ENCODE results near the gene RABL2B. TPM values are rescaled to one million over a fixed set of nuclear protein-coding genes. Genes with fewer than 3 reads are reported as not detected.
A peak's percentile ranks its signal among the peaks of the same experiment; 100 is the strongest.

The RABL2B gene
- total RNA-seq, 4 donors from 2014 or later: 1.0 to 8.2 (median 1.7) TPM

DNA sequence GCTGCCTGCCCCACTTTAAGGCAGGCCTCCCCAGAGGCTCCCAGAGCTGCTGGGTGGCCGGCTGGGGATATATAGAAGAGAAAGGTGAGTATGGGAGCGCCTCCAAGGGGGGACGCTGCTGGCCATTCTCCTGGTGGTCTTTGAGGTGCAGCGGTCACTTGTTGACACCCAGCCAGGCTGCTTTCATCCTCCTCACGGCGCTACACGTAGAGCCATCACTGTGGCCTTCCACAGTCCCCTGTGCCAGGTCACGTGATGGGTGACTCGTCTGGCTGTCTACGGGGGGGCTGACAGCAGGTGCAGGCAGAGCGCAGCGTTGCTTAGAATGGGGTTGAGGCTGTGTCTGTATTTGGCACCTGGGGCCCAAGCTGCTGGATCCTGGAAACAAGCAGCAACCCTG is 43.5 kb downstream of the RABL2B start:
- no peaks in the 10 kb centered on the region for H3K27me3 ChIP-seq
- no peak for DNase-seq

DNA sequence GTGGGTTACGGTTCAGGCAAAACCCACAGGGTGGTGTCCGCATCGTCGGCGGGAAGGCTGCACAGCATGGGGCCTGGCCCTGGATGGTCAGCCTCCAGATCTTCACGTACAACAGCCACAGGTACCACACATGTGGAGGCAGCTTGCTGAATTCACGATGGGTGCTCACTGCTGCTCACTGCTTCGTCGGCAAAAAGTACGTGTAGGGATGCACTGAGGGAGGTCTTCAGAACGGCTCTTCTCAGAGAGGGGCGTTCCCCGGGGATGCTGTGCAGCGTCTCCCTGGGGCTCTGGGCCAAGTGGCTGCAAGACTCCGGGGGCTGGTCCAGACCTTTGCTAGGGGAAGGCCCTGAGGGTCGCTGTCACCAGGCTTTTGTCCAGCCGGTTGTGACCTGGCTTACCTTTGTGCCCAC is 44.2 kb downstream of the RABL2B start:
- peak in 1 of 2 donors; percentile 7 for DNase-seq
- Histone ChIP-seq H3K4me1 (peaks cover 0 to 3% of the 10 kb centered on the region in 2 donors), H3K4me3 (no peak overlapping the region), H3K27ac (no peak overlapping the region), H3K9me3 (no peaks in the 10 kb centered on the region), H3K36me3 (no peaks in the 10 kb centered on the region), H3K27me3 (no peaks in the 10 kb centered on the region)
- TF ChIP-seq, protein P1, sequence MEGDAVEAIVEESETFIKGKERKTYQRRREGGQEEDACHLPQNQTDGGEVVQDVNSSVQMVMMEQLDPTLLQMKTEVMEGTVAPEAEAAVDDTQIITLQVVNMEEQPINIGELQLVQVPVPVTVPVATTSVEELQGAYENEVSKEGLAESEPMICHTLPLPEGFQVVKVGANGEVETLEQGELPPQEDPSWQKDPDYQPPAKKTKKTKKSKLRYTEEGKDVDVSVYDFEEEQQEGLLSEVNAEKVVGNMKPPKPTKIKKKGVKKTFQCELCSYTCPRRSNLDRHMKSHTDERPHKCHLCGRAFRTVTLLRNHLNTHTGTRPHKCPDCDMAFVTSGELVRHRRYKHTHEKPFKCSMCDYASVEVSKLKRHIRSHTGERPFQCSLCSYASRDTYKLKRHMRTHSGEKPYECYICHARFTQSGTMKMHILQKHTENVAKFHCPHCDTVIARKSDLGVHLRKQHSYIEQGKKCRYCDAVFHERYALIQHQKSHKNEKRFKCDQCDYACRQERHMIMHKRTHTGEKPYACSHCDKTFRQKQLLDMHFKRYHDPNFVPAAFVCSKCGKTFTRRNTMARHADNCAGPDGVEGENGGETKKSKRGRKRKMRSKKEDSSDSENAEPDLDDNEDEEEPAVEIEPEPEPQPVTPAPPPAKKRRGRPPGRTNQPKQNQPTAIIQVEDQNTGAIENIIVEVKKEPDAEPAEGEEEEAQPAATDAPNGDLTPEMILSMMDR (IDR thresholded peaks at IDR 0.05 in 4 of 5, conservative IDR thresholded peaks at IDR 0.05 in 1 of 5): no peak
- no peak for TF ChIP-seq POLR2A (IDR thresholded peaks at IDR 0.05)
- in situ Hi-C loops (cut with MboI; ENCODE audit: low sequenced_read_pairs in 4 of 4): no loop called here
- ATAC-seq: no peak
- intact Hi-C loops (cut with DNase I; ENCODE audit: low total_unique reads): no loop called here

More for the DNA sequence above, 43.5 kb downstream of the RABL2B start:
- Histone ChIP-seq H3K27ac (no peak overlapping the region), H3K36me3 (no peaks in the 10 kb centered on the region), H3K4me1 (peaks cover 0 to 3% of the 10 kb centered on the region in 2 donors), H3K9me3 (no peaks in the 10 kb centered on the region), H3K4me3 (no peak overlapping the region)
- ATAC-seq: no peak
- intact Hi-C loops (cut with DNase I; ENCODE audit: low total_unique reads) (no loop called here), in situ Hi-C loops (cut with MboI; ENCODE audit: low sequenced_read_pairs in 4 of 4) (no loop called here)
- TF ChIP-seq, protein P1 (IDR thresholded peaks at IDR 0.05 in 4 of 5, conservative IDR thresholded peaks at IDR 0.05 in 1 of 5): no peak

DNA sequence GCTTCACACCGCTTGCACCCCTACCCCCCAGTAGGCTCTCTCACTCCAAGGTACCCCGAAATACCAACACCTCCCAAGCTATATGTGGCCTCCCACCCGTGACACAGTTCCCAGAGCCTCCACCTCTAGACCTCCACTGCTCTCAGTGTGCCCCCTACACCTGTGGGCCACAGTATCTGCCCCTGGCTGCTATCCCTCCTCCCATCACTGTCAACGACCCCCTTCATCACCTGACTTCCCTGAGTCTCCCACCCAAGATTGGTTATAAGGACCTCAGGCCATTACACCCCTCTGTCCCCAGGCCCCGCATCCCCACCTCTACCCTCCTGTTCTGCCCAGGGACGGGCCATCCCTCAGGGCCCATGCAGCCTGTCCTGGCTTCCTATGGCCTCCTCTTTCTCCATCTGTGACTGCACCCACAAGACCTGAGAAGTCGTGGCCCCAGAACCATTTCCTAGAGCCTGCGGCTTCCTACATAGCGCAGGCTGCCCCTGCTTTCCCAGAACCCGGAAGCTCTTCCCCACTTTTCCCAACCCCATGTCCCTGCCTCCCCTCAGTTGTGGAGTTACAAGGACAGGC is 44.7 kb downstream of the RABL2B start:
- intact Hi-C loops (cut with DNase I; ENCODE audit: low total_unique reads): no loop called here
- TF ChIP-seq POLR2A (IDR thresholded peaks at IDR 0.05): no peak
- Histone ChIP-seq H3K9me3 (no peaks in the 10 kb centered on the region), H3K36me3 (no peaks in the 10 kb centered on the region), H3K4me3 (no peak overlapping the region), H3K27ac (no peak overlapping the region), H3K4me1 (peaks cover 0 to 3% of the 10 kb centered on the region in 2 donors), H3K27me3 (no peaks in the 10 kb centered on the region)
- DNase-seq (peak in 1 of 2 donors; percentile 6), ATAC-seq (no peak)
- in situ Hi-C loops (cut with MboI; ENCODE audit: low sequenced_read_pairs in 4 of 4): no loop called here

DNA sequence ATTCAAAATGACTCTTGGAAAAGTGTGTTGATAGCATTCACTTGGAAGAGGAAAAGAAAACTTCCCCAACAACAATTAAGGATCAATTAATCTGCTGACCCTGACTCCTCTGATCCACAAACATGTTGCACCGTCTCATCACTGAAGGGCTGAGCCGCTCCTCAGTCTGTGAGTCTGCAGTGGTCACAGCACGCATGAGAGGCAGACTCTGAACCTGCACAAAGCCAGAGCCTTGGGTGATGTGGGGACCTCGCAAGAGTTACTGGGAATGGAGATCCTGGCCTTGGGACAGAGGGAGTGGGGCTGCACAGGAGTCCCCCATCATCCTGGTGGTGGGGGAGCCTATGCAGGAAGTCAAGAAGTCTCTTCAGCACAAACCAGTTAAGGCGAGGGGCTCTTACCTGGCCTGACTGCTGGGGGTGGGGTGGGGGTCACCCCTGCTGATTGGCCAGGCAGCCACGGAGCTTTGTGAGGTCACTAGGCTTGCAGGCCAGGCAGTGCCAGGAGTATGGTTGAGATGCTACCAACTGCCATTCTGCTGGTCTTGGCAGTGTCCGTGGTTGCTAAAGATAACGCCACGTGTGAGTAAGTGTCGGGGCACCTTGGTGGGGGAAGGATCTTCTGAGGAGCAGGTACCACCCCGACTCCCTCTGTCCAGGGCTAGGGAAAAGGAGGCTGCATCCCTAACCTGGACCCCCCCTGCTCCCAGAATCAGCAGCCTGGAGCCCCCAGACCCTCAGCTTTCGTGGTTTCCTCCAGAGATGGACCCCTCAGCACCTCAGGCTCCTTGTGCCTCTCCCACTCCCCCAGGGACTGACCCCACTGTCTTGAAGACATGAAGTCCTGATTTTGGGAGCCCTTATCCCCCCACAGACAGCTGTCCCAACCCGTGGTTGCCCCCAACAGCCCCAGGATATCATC is 45.4 kb downstream of the RABL2B start, which contains the start of gene ACR:
TSS of gene ACR (plus strand) at position 477 of the 921 bp plus-strand sequence. CDS start at position 509, 32 bp downstream.
- peaks cover 0 to 3% of the 10 kb centered on the region in 2 donors for H3K4me1 ChIP-seq
- no peak within 1 kb of the TSS for H3K4me3 ChIP-seq
- intact Hi-C loops (cut with DNase I; ENCODE audit: low total_unique reads) (no loop called here), in situ Hi-C loops (cut with MboI; ENCODE audit: low sequenced_read_pairs in 4 of 4) (no loop called here)
- ATAC-seq (no peak), DNase-seq (peak in 1 of 2 donors; percentile 5)
- H3K9me3 ChIP-seq: no peaks in the 10 kb centered on the region
- H3K27ac ChIP-seq: no peak within 1 kb of the TSS
- H3K36me3 ChIP-seq: no peaks in the 10 kb centered on the region
- TF ChIP-seq, protein P1 (IDR thresholded peaks at IDR 0.05 in 4 of 5, conservative IDR thresholded peaks at IDR 0.05 in 1 of 5): no peak
- no peak for TF ChIP-seq POLR2A (IDR thresholded peaks at IDR 0.05)
- H3K27me3 ChIP-seq: no peaks in the 10 kb centered on the region

DNA sequence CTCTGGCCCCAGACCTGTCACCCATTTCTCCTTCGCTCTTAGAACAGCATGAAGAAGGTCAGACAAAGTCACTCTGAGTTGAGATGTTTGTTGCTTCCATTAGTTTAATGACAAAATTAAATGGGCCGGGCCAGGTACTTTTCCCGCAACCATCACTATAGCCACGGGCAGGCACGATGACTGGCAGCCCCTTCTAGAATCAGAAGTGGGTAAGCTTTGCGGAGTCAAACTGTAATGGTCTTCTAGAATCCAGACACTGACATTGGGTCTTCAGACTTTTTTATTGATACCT is 47.8 kb downstream of the RABL2B start:
- intact Hi-C loops (cut with DNase I; ENCODE audit: low total_unique reads): no loop called here
- Histone ChIP-seq H3K27me3 (peaks cover 0 to 11% (median 11%) of the 10 kb centered on the region in 3 donors), H3K9me3 (no peaks in the 10 kb centered on the region), H3K4me1 (peaks cover 3 to 5% of the 10 kb centered on the region in 2 donors), H3K4me3 (no peak overlapping the region), H3K36me3 (no peaks in the 10 kb centered on the region), H3K27ac (no peak overlapping the region)
- in situ Hi-C loops (cut with MboI; ENCODE audit: low sequenced_read_pairs in 4 of 4): no loop called here
- ATAC-seq: no peak
- TF ChIP-seq, protein P1 (IDR thresholded peaks at IDR 0.05 in 4 of 5, conservative IDR thresholded peaks at IDR 0.05 in 1 of 5): no peak
- no peak for TF ChIP-seq POLR2A (IDR thresholded peaks at IDR 0.05)
- DNase-seq: no peak
